ENCODE data around the gene JMJD4. TPM values are rescaled to one million over a fixed set of nuclear protein-coding genes. Genes with fewer than 3 reads are reported as not detected.
A peak's percentile ranks its signal among the peaks of the same experiment; 100 is the strongest.

The JMJD4 gene
- total RNA-seq, 2 donors from 2014 or later, result 19.4 to 21.8 TPM

DNA sequence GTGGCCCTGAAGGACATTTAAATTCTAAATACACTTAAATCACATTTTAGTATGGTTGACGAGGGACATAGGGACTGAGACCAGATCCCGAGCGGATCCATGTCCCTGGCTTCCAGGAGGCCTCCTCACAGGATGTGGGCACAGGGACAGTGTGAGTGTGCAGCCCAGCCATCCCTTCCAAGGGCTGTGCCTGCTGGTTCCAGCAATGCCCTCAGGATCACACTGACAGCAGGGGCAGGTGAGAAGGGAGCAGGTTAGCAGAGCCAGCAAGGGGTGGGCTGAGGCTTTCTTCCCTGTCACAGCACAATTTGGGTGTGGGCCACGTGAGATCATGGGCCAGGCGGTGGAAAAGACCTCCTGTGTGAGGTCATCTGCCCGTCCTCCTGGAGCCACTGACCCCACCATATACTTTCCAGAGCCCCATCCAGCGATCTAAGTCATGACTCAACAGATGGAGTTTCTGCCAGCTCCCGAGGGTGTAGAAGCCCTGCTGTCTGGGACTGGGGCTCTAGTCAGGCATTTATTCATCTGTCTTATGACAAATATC lies 43.4 kb upstream of the JMJD4 start:
- no peaks in the 10 kb centered on the region for H3K9me3 ChIP-seq (ENCODE audit: control insufficient read depth, low read length)
- Mint-ChIP-seq H3K9me3 (no peaks in the 10 kb centered on the region), H3K4me1 (no peaks in the 10 kb centered on the region), H3K27ac (no peak overlapping the region), H3K4me3 (no peak overlapping the region), H3K27me3 (ENCODE audit: insufficient read depth) (no peaks in the 10 kb centered on the region), H3K36me3 (ENCODE audit: low read depth) (peaks cover 15% of the 10 kb centered on the region)
- 94 to 95% methylated on average over 7 to 8 of the region's 8 CpGs for WGBS, 2 experiments (ENCODE audit: insufficient coverage in 1 of 2, insufficient read length in 1 of 2)
- no peak overlapping the region for H3K9ac ChIP-seq (ENCODE audit: extremely low read depth, low read length, poor library complexity, severe bottlenecking)
- H3K27ac ChIP-seq (ENCODE audit: low read depth, low read length), result no peak overlapping the region
- H3K36me3 ChIP-seq (ENCODE audit: control insufficient read depth, insufficient read depth, low read length), result no peaks in the 10 kb centered on the region
- H3K4me1 ChIP-seq (ENCODE audit: control insufficient read depth, insufficient read depth, low read length), result no peaks in the 10 kb centered on the region
- no peak for DNase-seq
- no peak overlapping the region for H3K4me3 ChIP-seq (ENCODE audit: low read length)
- TF ChIP-seq, protein P1, sequence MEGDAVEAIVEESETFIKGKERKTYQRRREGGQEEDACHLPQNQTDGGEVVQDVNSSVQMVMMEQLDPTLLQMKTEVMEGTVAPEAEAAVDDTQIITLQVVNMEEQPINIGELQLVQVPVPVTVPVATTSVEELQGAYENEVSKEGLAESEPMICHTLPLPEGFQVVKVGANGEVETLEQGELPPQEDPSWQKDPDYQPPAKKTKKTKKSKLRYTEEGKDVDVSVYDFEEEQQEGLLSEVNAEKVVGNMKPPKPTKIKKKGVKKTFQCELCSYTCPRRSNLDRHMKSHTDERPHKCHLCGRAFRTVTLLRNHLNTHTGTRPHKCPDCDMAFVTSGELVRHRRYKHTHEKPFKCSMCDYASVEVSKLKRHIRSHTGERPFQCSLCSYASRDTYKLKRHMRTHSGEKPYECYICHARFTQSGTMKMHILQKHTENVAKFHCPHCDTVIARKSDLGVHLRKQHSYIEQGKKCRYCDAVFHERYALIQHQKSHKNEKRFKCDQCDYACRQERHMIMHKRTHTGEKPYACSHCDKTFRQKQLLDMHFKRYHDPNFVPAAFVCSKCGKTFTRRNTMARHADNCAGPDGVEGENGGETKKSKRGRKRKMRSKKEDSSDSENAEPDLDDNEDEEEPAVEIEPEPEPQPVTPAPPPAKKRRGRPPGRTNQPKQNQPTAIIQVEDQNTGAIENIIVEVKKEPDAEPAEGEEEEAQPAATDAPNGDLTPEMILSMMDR (conservative IDR thresholded peaks at IDR 0.05), result no peak
- H3K27me3 ChIP-seq (ENCODE audit: control insufficient read depth, insufficient read depth, low read length, poor library complexity, severe bottlenecking), result no peaks in the 10 kb centered on the region

DNA sequence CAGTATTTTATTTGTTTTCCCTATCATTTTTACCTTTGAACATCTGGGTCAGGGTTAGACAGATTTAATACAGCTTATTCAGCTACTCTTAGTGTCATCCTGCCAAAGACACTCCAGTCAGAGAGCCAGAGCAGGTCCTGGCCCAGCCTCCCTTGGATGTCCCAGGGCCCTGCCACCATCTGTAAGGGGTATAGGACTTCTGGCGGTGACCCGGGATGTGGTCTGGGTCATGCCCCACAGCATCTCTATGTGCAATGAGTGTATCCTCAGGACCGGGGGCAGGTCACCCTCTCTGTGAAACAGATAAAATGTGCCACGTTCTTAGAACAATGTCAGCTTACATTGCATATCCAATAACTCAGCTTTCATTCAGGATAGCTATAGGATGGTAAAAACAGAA lies 42.5 kb upstream of the JMJD4 start:
- Histone ChIP-seq H3K36me3 (ENCODE audit: control insufficient read depth, insufficient read depth, low read length) (peaks cover 1% of the 10 kb centered on the region), H3K4me1 (ENCODE audit: control insufficient read depth, insufficient read depth, low read length) (no peaks in the 10 kb centered on the region), H3K4me3 (ENCODE audit: low read length) (no peak overlapping the region), H3K27me3 (ENCODE audit: control insufficient read depth, insufficient read depth, low read length, poor library complexity, severe bottlenecking) (no peaks in the 10 kb centered on the region), H3K27ac (ENCODE audit: low read depth, low read length) (peak overlapping the region; percentile 97), H3K9me3 (ENCODE audit: control insufficient read depth, low read length) (no peaks in the 10 kb centered on the region), H3K9ac (ENCODE audit: extremely low read depth, low read length, poor library complexity, severe bottlenecking) (no peak overlapping the region)
- Mint-ChIP-seq H3K4me1 (no peaks in the 10 kb centered on the region), H3K27ac (no peak overlapping the region), H3K27me3 (ENCODE audit: insufficient read depth) (no peaks in the 10 kb centered on the region), H3K36me3 (ENCODE audit: low read depth) (peaks cover 17% of the 10 kb centered on the region), H3K4me3 (no peak overlapping the region), H3K9me3 (no peaks in the 10 kb centered on the region)
- TF ChIP-seq, protein P1 (conservative IDR thresholded peaks at IDR 0.05), result no peak
- 94% methylated on average over 4 of the region's 4 CpGs; no CpG with 5 or more reads in 1 of the 2 experiments for WGBS, 2 experiments (ENCODE audit: insufficient coverage in 1 of 2, insufficient read length in 1 of 2)
- no peak for DNase-seq

DNA sequence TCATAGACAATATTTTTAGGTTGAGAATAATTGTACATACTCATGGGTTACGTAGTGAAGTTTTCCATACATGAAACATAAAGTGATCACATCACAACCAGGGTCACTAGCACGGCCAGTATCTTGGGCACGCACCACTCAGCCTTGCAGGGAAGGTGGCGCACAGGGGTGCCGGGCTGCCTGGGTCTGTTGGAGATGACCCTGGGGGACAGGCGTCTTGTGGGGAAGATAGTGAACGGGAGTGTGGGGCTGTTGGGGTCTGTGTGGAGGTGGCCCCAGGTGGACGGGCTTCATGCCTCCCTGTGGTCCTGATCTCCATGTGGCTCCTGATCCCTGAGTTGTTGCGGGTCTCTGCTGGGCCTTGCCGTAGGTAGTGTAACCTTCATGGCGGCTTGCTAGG lies 42.1 kb upstream of the JMJD4 start:
- no peaks in the 10 kb centered on the region for H3K27me3 ChIP-seq (ENCODE audit: control insufficient read depth, insufficient read depth, low read length, poor library complexity, severe bottlenecking)
- Mint-ChIP-seq H3K36me3 (ENCODE audit: low read depth) (peaks cover 19% of the 10 kb centered on the region), H3K4me3 (no peak overlapping the region), H3K27ac (no peak overlapping the region), H3K9me3 (no peaks in the 10 kb centered on the region), H3K4me1 (no peaks in the 10 kb centered on the region), H3K27me3 (ENCODE audit: insufficient read depth) (no peaks in the 10 kb centered on the region)
- TF ChIP-seq, protein P1 (conservative IDR thresholded peaks at IDR 0.05), result no peak
- H3K9me3 ChIP-seq (ENCODE audit: control insufficient read depth, low read length), result no peaks in the 10 kb centered on the region
- no peak overlapping the region for H3K9ac ChIP-seq (ENCODE audit: extremely low read depth, low read length, poor library complexity, severe bottlenecking)
- H3K36me3 ChIP-seq (ENCODE audit: control insufficient read depth, insufficient read depth, low read length), result peaks cover 5% of the 10 kb centered on the region
- no peak for DNase-seq
- H3K4me3 ChIP-seq (ENCODE audit: low read length), result no peak overlapping the region
- 91 to 100% methylated on average over 7 to 11 of the region's 11 CpGs for WGBS, 2 experiments (ENCODE audit: insufficient coverage in 1 of 2, insufficient read length in 1 of 2)
- H3K4me1 ChIP-seq (ENCODE audit: control insufficient read depth, insufficient read depth, low read length), result no peaks in the 10 kb centered on the region
- peak overlapping the region; percentile 97 for H3K27ac ChIP-seq (ENCODE audit: low read depth, low read length)

All from endodermal cell (in vitro differentiated cells).